Heart left ventricle (tissue), 16 donors: Measurements from ENCODE around the gene MSH3. TPM values are rescaled to one million over a fixed set of nuclear protein-coding genes. Genes with fewer than 3 reads are reported as not detected.

Source experiments
- ATAC-seq, 4 donors: fragments of 200-7000 bp; cut with Tn5 transposase; one replicate each; pipeline ENCODE4 v1.9.1; 2020 to 2022; ENCODE audit warnings: moderate library complexity in 4 of 4, mild to moderate bottlenecking in 3 of 4, moderate number of reproducible peaks in 1 of 4
- DNase-seq, 5 donors: peaks; one replicate each; pipeline ENCODE4 v3.0.0-alpha.2; 2020
- H3K27ac ChIP-seq, 12 donors: fragments of 200-600 bp; sonication (generic) in 4 of 12; one replicate each; pipeline versions ENCODE4 v1.5.0 to v1.8.0; 2016 to 2022; ENCODE audit warnings: mild to moderate bottlenecking in 2 of 12
- H3K27me3 ChIP-seq, 9 donors: fragments of 200-600 bp; sonication (generic) in 2 of 9; one replicate each; pipeline versions ENCODE4 v1.5.1 to v1.8.0; 2016 to 2022; ENCODE audit warnings: mild to moderate bottlenecking in 3 of 9
- H3K36me3 ChIP-seq, 9 donors: fragments of 200-600 bp; sonication (generic) in 2 of 9; one replicate each; pipeline versions ENCODE4 v1.5.0 to v1.8.0; 2018 to 2022; ENCODE audit warnings: mild to moderate bottlenecking in 2 of 9
- H3K4me1 ChIP-seq, 12 donors: fragments of 200-600 bp; sonication (generic) in 4 of 12; one replicate each; pipeline versions ENCODE4 v1.5.0 to v1.8.0; 2016 to 2022; ENCODE audit warnings: mild to moderate bottlenecking in 3 of 12
- H3K4me3 ChIP-seq, 12 donors: fragments of 200-600 bp; sonication (generic) in 4 of 12; one replicate each; pipeline versions ENCODE4 v1.5.0 to v1.8.0; 2017 to 2022; ENCODE audit warnings: mild to moderate bottlenecking in 9 of 12, moderate library complexity in 4 of 12
- H3K9me3 ChIP-seq, 12 donors: fragments of 200-600 bp; sonication (generic) in 4 of 12; one replicate each; pipeline versions ENCODE4 v1.5.0 to v1.8.0; 2016 to 2022; ENCODE audit warnings: mild to moderate bottlenecking in 1 of 12
- POLR2A ChIP-seq, 2 donors: fragments of 450-650 bp; IDR thresholded peaks; one replicate each; pipeline ENCODE4 v1.6.1; 2017; ENCODE audit warnings: antibody characterized with exemption in 2 of 2, mild to moderate bottlenecking in 2 of 2, moderate library complexity in 2 of 2
- WGBS, 4 donors: extraction: QIAGEN DNeasy Blood & Tissue Kit in 2 of 4; methylation state at CpG; one replicate each; pipeline versions ENCODE4 v1.1.5 to v1.1.7; 2013 to 2018; 5-methylcytosine and 5-hydroxymethylcytosine counted together
- intact Hi-C, 10 donors: fragments of 100-400 bp; cut with DNase I; formaldehyde crosslinking; loops; one replicate each; pipeline versions ENCODE4 v1.11.1 to v1.14.2; 2022
- polyA plus RNA-seq, 2 donors: library from polyadenylated mRNA; stranded (reverse); fragments of 200-250 nt; gene quantifications; one replicate each; pipeline ENCODE4 v1.2.3, GENCODE V29; 2013
- total RNA-seq, 9 donors: library from RNA; depleted of rRNA in 2 of 9; stranded (reverse); fragments of >200 nt in 2 of 9; fragmentation: NEBNext Ultra II Directional in 3 of 9; extraction: Animal tissue kit (Norgen Biotek cat#: 25700) in 3 of 9; gene quantifications; one replicate each; pipeline versions ENCODE4 v1.1.0 to v1.2.4, GENCODE V29; 2016 to 2023
- TF ChIP-seq, protein P1 (sequence below), 12 donors: fragments of 200-600 bp; sonication (generic) in 4 of 12; IDR thresholded peaks; one replicate each; pipeline versions ENCODE4 v1.5.0 to v1.8.0; 2018 to 2022; ENCODE audit warnings: antibody characterized with exemption in 12 of 12, mild to moderate bottlenecking in 5 of 12
- donor health status: ischemic (EF 13 %, LVEDD 7.1; RV severe dilation, severe dysfunction).
- donor health status: healthy with polysubstance abuse.
- donor health status: DM: no; HTN: yes; CAD: no.
- donor health status: DM: no; HTN: no; CAD: no.
- donor health status: ischemic (EF 25% LVEDD 6.9; RV normal size, moderate dysfunction).
- donor health status: ischemic (EF 25% LVEDD 5.7; RV mildly dilated, moderate dysfunction).
- donor health status: healthy.
- donor health status: DM: yes; HTN: yes; CAD: no.
- donor health status: ischemic (EF 35%, LVEDD 5.7; RV mildly dilated, moderate dysfunction).
- donor health status: nonischemic (EF 11% LVEDD 7.7; RV severe dilation, severe dysfunction).
- donor health status: DM: yes; HTN: yes; CAD: no.
- donor health status: PGD.
- donor health status: ischemic (EF 29% LVEDD 5.4; RV normal size, mild dysfunction).
- donor health status: nonischemic (EF 23%, LVEDD 6.1; RV moderate dilation, normal function).

MSH3 gene
- total and polyA plus RNA-seq, 11 donors, result 2.9 to 15.8 (median 8.4) TPM

DNA sequence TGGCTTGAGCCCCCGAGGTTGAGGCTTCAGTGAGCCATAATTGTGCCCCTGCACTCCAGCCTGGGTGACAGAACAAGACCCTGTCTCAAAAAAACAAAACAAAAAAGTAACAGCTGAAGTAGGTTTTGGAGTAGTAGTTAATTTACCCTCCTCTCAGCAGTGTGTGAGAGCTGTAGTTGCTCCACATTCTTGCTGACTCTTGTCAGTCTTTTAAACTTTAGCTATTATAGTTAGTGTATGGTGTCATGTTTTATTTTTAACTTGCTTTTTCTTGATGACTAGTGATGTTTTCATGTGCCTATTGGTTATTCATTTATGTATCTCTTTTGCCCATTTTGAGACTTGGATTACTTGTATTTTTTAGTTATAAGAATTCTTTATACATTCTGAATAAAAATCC is 53.2 kb downstream of the MSH3 start:
- Histone ChIP-seq H3K9me3 (no peaks in the 10 kb centered on the region), H3K36me3 (peaks cover 0 to 21% (median 4%) of the 10 kb centered on the region in 9 donors), H3K27me3 (no peaks in the 10 kb centered on the region), H3K27ac (peak overlapping the region in 7 of 12 donors; percentile 13 to 70 (median 47)), H3K4me1 (peaks cover 0 to 8% (median 2%) of the 10 kb centered on the region in 12 donors), H3K4me3 (no peak overlapping the region)
- whole genome bisulfite sequencing, 4 donors, result 76 to 86% (median 81%) methylated on average over 1 of the region's 1 CpG
- no peak for DNase-seq
- peak; percentile 55 to 84 (median 64) for ATAC-seq
- TF ChIP-seq, protein P1, sequence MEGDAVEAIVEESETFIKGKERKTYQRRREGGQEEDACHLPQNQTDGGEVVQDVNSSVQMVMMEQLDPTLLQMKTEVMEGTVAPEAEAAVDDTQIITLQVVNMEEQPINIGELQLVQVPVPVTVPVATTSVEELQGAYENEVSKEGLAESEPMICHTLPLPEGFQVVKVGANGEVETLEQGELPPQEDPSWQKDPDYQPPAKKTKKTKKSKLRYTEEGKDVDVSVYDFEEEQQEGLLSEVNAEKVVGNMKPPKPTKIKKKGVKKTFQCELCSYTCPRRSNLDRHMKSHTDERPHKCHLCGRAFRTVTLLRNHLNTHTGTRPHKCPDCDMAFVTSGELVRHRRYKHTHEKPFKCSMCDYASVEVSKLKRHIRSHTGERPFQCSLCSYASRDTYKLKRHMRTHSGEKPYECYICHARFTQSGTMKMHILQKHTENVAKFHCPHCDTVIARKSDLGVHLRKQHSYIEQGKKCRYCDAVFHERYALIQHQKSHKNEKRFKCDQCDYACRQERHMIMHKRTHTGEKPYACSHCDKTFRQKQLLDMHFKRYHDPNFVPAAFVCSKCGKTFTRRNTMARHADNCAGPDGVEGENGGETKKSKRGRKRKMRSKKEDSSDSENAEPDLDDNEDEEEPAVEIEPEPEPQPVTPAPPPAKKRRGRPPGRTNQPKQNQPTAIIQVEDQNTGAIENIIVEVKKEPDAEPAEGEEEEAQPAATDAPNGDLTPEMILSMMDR (IDR thresholded peaks at IDR 0.05), result no peak
- TF ChIP-seq POLR2A (IDR thresholded peaks at IDR 0.05), result no peak
- intact Hi-C loops, result loop anchor here in 2 of 10 donors (10.0 kb wide), 2 partner anchors 487 to 597 kb away; partner anchors contain the start of gene ZCCHC9 (in 1 of the 2)

DNA sequence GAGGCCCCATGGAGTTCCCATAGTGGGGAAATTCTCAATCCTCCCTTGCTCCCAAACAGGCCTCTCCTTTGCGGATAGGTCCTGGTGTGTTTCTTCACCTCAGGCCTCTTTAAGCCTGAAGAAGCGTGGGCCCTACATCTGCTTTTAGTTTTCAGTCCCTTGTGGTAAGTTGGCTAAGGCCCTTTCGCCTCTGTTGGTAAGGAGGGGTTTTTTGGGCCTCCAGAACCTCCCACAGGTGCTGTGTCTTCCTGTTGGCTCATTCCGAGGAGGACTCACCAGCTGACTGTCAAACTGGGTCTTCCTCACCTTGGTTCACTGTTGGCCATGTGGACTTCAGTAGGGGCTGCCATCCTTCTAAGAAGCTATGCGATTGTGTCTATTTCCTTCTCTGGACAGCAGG is 56.8 kb downstream of the MSH3 start:
- intact Hi-C loops, result loop anchor here in 3 of 10 donors (10.0 kb wide), 1 partner anchor 484 kb away; no protein-coding TSS in a partner anchor
- Histone ChIP-seq H3K9me3 (no peaks in the 10 kb centered on the region), H3K27me3 (no peaks in the 10 kb centered on the region), H3K36me3 (peaks cover 0 to 22% (median 0%) of the 10 kb centered on the region in 9 donors), H3K4me1 (peaks cover 0 to 8% (median 0%) of the 10 kb centered on the region in 12 donors), H3K27ac (no peak overlapping the region), H3K4me3 (no peak overlapping the region)
- ATAC-seq, result no peak
- WGBS, 4 donors, result 91 to 94% (median 93%) methylated on average over 5 of the region's 5 CpGs
- no peak for TF ChIP-seq POLR2A (IDR thresholded peaks at IDR 0.05)
- TF ChIP-seq, protein P1 (IDR thresholded peaks at IDR 0.05), result no peak
- DNase-seq, result no peak

DNA sequence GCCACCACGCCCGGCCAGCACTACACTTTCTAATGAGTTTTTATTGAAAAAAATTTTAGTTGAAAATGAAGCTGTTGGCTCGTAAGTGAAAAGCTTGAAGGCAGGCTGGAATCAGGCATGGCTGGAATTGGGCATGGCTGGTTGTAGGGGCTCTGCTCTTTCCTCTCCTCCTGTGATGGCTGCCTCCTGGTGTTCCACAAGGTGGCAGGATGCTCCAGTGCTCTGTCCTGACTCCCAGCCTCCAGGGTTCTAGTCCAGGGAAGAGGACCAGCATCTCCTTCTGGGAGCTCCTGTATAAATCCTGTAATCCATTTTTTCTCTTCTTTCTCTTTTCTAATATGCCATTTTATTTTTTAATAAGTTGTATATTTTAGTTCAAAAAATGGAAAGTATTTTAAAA is 57.5 kb downstream of the MSH3 start:
- H3K36me3 ChIP-seq, result peaks cover 0 to 22% (median 0%) of the 10 kb centered on the region in 9 donors
- no peak overlapping the region for H3K27ac ChIP-seq
- intact Hi-C loops, result loop anchor here in 3 of 10 donors (10.0 kb wide), 1 partner anchor 483 kb away; no protein-coding TSS in a partner anchor
- TF ChIP-seq POLR2A (IDR thresholded peaks at IDR 0.05), result no peak
- TF ChIP-seq, protein P1 (IDR thresholded peaks at IDR 0.05), result peak in 7 of 12 donors; percentile 12 to 41 (median 25)
- ATAC-seq, result no peak
- 95 to 98% (median 96%) methylated on average over 3 of the region's 3 CpGs for WGBS, 4 donors
- DNase-seq, result no peak
- H3K27me3 ChIP-seq, result no peaks in the 10 kb centered on the region
- no peak overlapping the region for H3K4me3 ChIP-seq
- no peaks in the 10 kb centered on the region for H3K9me3 ChIP-seq
- H3K4me1 ChIP-seq, result peaks cover 0 to 8% (median 0%) of the 10 kb centered on the region in 12 donors

DNA sequence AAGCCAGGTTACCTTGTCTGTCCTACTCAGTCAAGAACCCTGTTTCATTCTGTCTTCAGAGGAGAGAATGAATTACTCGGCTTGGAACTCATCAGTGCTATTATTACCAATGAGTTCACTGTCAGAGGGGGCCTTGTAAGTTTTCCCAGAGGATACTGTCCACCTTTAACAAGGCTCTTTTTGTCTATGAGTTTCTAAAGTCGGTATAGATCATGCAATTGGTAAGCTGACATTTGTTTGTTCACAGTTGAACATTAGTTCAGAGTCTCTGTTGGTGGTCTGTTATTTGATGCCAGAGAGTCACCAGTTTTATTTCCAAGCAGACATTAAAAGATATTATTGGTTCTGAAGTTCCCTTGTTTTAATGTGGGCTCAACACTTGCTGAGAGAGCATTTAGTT is 58.5 kb downstream of the MSH3 start:
- Histone ChIP-seq H3K27ac (no peak overlapping the region), H3K4me3 (no peak overlapping the region), H3K36me3 (peaks cover 0 to 22% (median 0%) of the 10 kb centered on the region in 9 donors), H3K9me3 (no peaks in the 10 kb centered on the region), H3K27me3 (no peaks in the 10 kb centered on the region), H3K4me1 (peaks cover 0 to 3% (median 0%) of the 10 kb centered on the region in 12 donors)
- DNase-seq (no peak), ATAC-seq (no peak)
- TF ChIP-seq POLR2A (IDR thresholded peaks at IDR 0.05), result no peak
- TF ChIP-seq, protein P1 (IDR thresholded peaks at IDR 0.05), result no peak
- 84 to 89% (median 86%) methylated on average over 2 of the region's 2 CpGs for WGBS, 4 donors
- intact Hi-C loops, result loop anchor here in 3 of 10 donors (10.0 kb wide), 1 partner anchor 482 kb away; no protein-coding TSS in a partner anchor
